Caco-2 (cell line): ENCODE measurements around the gene RPH3AL. TPM values are rescaled to one million over a fixed set of nuclear protein-coding genes. Genes with fewer than 3 reads are reported as not detected.

Source experiments
- BruUV-seq: library from RNA; stranded (reverse); fragments of 400-500 nt; replicated peaks from 2 replicates; lab custom pipeline; 2021; lab: Mats Ljungman, UMichigan
- CTCF ChIA-PET: fragments of 300-600 bp; sonication (Branson Sonifier 250); formaldehyde crosslinking; loops from one replicate; lab custom pipeline; 2022; ENCODE audit warnings: antibody characterized with exemption; lab: Charles Lee
- POLR2A ChIA-PET: fragments of 300-600 bp; sonication (Branson Sonifier 250); formaldehyde crosslinking; loops from one replicate; lab custom pipeline; 2022; ENCODE audit warnings: antibody characterized with exemption; lab: Charles Lee
- DNase-seq, 2 experiments: peaks; one replicate each; pipeline versions ENCODE4 v3.0.0 to v3.0.0-alpha.2; 2020 to 2022
- H3K27me3 ChIP-seq: replicated peaks from 2 replicates; pipeline ENCODE4 v1.6.0; 2011; ENCODE audit warnings: low read length; ENCODE audit not compliant: control insufficient read depth, insufficient read depth
- H3K36me3 ChIP-seq: 2 replicates; pipeline ENCODE4 v1.5.1; 2011; ENCODE audit warnings: low read length; ENCODE audit not compliant: control insufficient read depth, insufficient read depth
- H3K4me1 ChIP-seq: fragments of 250-450 bp; sonication (Bioruptor Pico); 2 replicates; pipeline ENCODE4 v1.5.1; 2020; ENCODE audit warnings: mild to moderate bottlenecking
- H3K4me3 ChIP-seq: 2 replicates; pipeline ENCODE4 v1.5.1; 2011; ENCODE audit warnings: low read depth, mild to moderate bottlenecking, control low read depth, low read length
- H3K9me3 ChIP-seq: fragments of 250-450 bp; sonication (Bioruptor Pico); 2 replicates; pipeline ENCODE4 v1.5.1; 2020; ENCODE audit warnings: mild to moderate bottlenecking, moderate library complexity
- H3K27ac Mint-ChIP-seq: one replicate; pipeline ENCODE4 v1.8.0; 2022; ENCODE audit warnings: mixed read lengths; ENCODE audit not compliant: unreplicated experiment
- H3K27me3 Mint-ChIP-seq: one replicate; pipeline ENCODE4 v1.8.0; 2022; ENCODE audit warnings: mixed read lengths; ENCODE audit not compliant: insufficient read depth, unreplicated experiment
- H3K36me3 Mint-ChIP-seq: one replicate; pipeline ENCODE4 v1.8.0; 2022; ENCODE audit warnings: mild to moderate bottlenecking, mixed read lengths; ENCODE audit not compliant: insufficient read depth, unreplicated experiment
- H3K4me1 Mint-ChIP-seq: one replicate; pipeline ENCODE4 v1.8.0; 2022; ENCODE audit warnings: low read depth, mixed read lengths; ENCODE audit not compliant: unreplicated experiment
- H3K4me3 Mint-ChIP-seq: one replicate; pipeline ENCODE4 v1.8.0; 2022; ENCODE audit warnings: mild to moderate bottlenecking, moderate library complexity, mixed read lengths; ENCODE audit not compliant: unreplicated experiment
- H3K9me3 Mint-ChIP-seq: one replicate; pipeline ENCODE4 v1.8.0; 2022; ENCODE audit warnings: mixed read lengths; ENCODE audit not compliant: unreplicated experiment
- intact Hi-C: fragments of 100-400 bp; cut with micrococcal nuclease; formaldehyde crosslinking; loops from one replicate; pipeline ENCODE4 v1.10.0; 2022; ENCODE audit not compliant: unreplicated experiment
- total RNA-seq: library from RNA; stranded (reverse); gene quantifications from 2 replicates; pipeline ENCODE4 v1.2.3, GENCODE V29; 2022
- TF ChIP-seq, protein P1 (sequence below), 2 experiments: fragments of 200-600 bp in 1 of 2; IDR thresholded peaks; 1 replicate in 1 of 2; 2 replicates in 1 of 2; pipeline versions ENCODE4 v1.5.1 to v1.8.0; 2011 to 2022; ENCODE audit warnings: antibody characterized with exemption in 1 of 2, control low read depth in 1 of 2, inconsistent platforms in 1 of 2, low read depth in 1 of 2, low read length in 1 of 2, mild to moderate bottlenecking in 1 of 2, moderate library complexity in 1 of 2; ENCODE audit not compliant: insufficient read depth in 1 of 2, severe bottlenecking in 1 of 2, unreplicated experiment in 1 of 2

The RPH3AL gene
- total RNA-seq, 1 experiment from 2014 or later = 36.0 TPM

DNA sequence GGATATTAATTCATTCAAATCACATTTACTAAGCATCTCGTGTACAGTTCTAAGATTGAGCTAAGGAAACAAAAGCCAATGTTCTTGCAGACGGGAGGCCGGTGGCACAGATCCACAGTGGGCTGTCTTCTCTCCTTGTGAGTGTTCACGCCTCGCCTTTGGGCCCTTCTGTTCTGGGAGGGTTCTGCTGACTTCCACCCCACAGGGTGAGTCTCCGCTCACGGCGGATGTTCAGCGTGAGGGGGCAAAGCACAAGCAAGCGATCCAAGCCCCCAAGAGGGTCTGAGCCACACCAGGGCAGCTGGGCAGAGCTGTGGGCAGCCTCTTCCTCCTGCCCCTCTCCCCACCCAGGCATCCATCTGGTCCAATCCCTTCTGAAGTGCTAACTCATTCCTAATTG is 86.9 kb downstream of the RPH3AL start:
- ChIA-PET POLR2A (no interaction called here), CTCF (no interaction called here)
- TF ChIP-seq, protein P1, sequence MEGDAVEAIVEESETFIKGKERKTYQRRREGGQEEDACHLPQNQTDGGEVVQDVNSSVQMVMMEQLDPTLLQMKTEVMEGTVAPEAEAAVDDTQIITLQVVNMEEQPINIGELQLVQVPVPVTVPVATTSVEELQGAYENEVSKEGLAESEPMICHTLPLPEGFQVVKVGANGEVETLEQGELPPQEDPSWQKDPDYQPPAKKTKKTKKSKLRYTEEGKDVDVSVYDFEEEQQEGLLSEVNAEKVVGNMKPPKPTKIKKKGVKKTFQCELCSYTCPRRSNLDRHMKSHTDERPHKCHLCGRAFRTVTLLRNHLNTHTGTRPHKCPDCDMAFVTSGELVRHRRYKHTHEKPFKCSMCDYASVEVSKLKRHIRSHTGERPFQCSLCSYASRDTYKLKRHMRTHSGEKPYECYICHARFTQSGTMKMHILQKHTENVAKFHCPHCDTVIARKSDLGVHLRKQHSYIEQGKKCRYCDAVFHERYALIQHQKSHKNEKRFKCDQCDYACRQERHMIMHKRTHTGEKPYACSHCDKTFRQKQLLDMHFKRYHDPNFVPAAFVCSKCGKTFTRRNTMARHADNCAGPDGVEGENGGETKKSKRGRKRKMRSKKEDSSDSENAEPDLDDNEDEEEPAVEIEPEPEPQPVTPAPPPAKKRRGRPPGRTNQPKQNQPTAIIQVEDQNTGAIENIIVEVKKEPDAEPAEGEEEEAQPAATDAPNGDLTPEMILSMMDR (IDR thresholded peaks at IDR 0.05; ENCODE audit: insufficient read depth in 1 of 2, low read depth in 1 of 2, low read length in 1 of 2, severe bottlenecking in 1 of 2, unreplicated experiment in 1 of 2) = no peak
- H3K4me3 Mint-ChIP-seq = no peak overlapping the region
- H3K27me3 Mint-ChIP-seq = no peaks in the 10 kb centered on the region
- peaks cover 11% of the 10 kb centered on the region for H3K36me3 Mint-ChIP-seq
- Histone ChIP-seq H3K36me3 (0 out of 2 replicates have a peak, but pooled peaks cover 1% of the 10 kb centered on the region), H3K9me3 (no peaks in the 10 kb centered on the region), H3K4me3 (no peak overlapping the region), H3K4me1 (no peaks in the 10 kb centered on the region), H3K27me3 (no peaks in the 10 kb centered on the region)
- H3K27ac Mint-ChIP-seq = no peak overlapping the region
- no peaks in the 10 kb centered on the region for H3K9me3 Mint-ChIP-seq
- peak in 1 of 2 experiments; percentile 14 for DNase-seq
- no peaks in the 10 kb centered on the region for H3K4me1 Mint-ChIP-seq
- BruUV-seq = no TSS peak
- intact Hi-C loops = no loop called here

DNA sequence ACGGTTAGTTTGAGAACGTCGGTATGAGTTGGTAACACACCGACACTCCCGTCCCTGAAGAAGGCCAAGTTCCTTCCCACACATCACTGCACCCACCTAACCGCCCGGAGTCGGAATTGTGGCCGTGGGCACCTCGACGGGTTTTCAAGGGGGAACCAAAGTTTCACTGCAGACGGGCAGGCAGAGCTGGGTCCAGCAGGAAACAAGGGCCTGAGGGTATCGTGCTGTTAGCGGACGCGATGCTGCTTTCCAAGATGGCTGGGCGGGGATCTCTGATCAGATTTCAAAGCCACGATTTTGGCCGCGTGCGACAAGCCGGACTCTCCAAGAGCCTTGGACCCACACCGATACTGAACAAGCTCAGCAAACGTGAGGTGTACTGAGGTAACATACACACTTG is 88.8 kb downstream of the RPH3AL start:
- ChIA-PET POLR2A (no interaction called here), CTCF (no interaction called here)
- H3K27ac Mint-ChIP-seq = no peak overlapping the region
- no peaks in the 10 kb centered on the region for H3K9me3 Mint-ChIP-seq
- Histone ChIP-seq H3K36me3 (peaks cover 1% of the 10 kb centered on the region; the same call in 1 of the 2 replicates), H3K9me3 (no peaks in the 10 kb centered on the region), H3K4me3 (no peak overlapping the region), H3K27me3 (no peaks in the 10 kb centered on the region), H3K4me1 (no peaks in the 10 kb centered on the region)
- DNase-seq = peak in 1 of 2 experiments; percentile 7
- H3K36me3 Mint-ChIP-seq = peaks cover 20% of the 10 kb centered on the region
- H3K4me3 Mint-ChIP-seq = no peak overlapping the region
- TF ChIP-seq, protein P1 (IDR thresholded peaks at IDR 0.05; ENCODE audit: insufficient read depth in 1 of 2, low read depth in 1 of 2, low read length in 1 of 2, severe bottlenecking in 1 of 2, unreplicated experiment in 1 of 2) = no peak
- BruUV-seq = no TSS peak
- intact Hi-C loops = no loop called here
- no peaks in the 10 kb centered on the region for H3K4me1 Mint-ChIP-seq
- no peaks in the 10 kb centered on the region for H3K27me3 Mint-ChIP-seq

- Histone ChIP-seq H3K4me1 (no peaks in the 10 kb centered on the region), H3K4me3 (no peak overlapping the region), H3K27me3 (no peaks in the 10 kb centered on the region), H3K36me3 (peaks cover 1% of the 10 kb centered on the region; the same call in 1 of the 2 replicates), H3K9me3 (no peaks in the 10 kb centered on the region)
- Mint-ChIP-seq H3K9me3 (no peaks in the 10 kb centered on the region), H3K36me3 (peaks cover 20% of the 10 kb centered on the region), H3K27me3 (no peaks in the 10 kb centered on the region), H3K4me3 (no peak overlapping the region), H3K27ac (no peak overlapping the region), H3K4me1 (no peaks in the 10 kb centered on the region)
- POLR2A ChIA-PET = interaction anchor here (0.7 kb wide), 1 partner anchor 26 kb away, joined by 3 read pairs; no protein-coding TSS in a partner anchor
- intact Hi-C loops = no loop called here
- DNase-seq = no peak
- TF ChIP-seq, protein P1 (IDR thresholded peaks at IDR 0.05; ENCODE audit: insufficient read depth in 1 of 2, low read depth in 1 of 2, low read length in 1 of 2, severe bottlenecking in 1 of 2, unreplicated experiment in 1 of 2) = no peak
- CTCF ChIA-PET = no interaction called here
- no TSS peak for BruUV-seq
Measured at GRCh38 chr17:263271-263670, 89.3 kb downstream of the RPH3AL start.
